ENCODE measurements around the gene IL2RA.
"Not testable (repeated sequence)": the region's sequence is repeated elsewhere in the genome, so short reads cannot be mapped to it uniquely, and the experiment has no call there.

Gene IL2RA

DNA sequence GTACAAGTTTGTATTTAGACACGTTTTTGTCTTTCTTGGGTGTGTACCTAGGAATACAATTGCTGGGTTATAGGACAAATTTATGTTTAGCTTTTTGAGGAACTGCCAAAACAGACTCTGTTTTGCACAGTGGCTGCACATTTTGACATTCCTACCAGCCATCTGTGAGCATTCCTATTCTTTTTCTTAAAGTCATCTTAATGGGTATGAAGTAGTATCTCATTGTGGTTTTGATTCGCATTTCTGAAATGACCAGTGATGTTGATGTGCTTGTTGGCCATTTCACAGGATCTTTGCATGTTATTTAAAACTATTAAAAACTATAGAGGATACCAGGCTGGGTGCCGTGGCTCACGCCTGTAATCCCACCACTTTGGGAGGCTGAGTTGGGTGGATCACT, 52.2 kb downstream of the IL2RA start:
- Histone ChIP-seq H3K4me3 (ENCODE audit: extremely low read depth, insufficient read depth, low read length, poor library complexity, severe bottlenecking) (no peak overlapping the region), H3K4me1 (ENCODE audit: control insufficient read depth, insufficient read depth, low read length, poor library complexity, severe bottlenecking) (no peaks in the 10 kb centered on the region), H3K36me3 (ENCODE audit: control insufficient read depth, insufficient read depth, low read length) (no peaks in the 10 kb centered on the region), H3K27ac (ENCODE audit: low read depth, low read length, severe bottlenecking) (no peak overlapping the region), H3K9me3 (ENCODE audit: control insufficient read depth, low read length) (peaks cover 5% of the 10 kb centered on the region)
- WGBS, 2 experiments (ENCODE audit: insufficient coverage in 2 of 2), result 87 to 97% methylated on average over 3 of the region's 4 CpGs

DNA sequence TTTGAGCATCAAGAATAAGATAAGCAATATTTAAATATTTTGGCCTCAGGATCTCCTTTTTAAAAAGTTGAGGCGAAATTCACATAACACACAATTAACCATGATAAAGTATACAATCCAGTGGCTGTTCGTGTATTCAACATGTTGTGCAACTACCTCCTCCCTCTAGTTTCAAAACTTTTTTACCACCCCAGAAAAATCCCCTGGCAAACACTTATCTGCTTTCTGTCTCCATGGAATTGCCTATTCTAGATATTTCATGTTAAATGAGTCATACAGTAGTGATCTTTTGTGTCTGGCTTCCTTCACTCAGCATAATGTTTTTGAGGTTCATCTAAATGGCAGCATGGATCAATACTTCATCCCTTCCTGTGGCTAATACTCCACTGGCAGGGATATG, 53.0 kb downstream of the IL2RA start:
- H3K4me3 ChIP-seq (ENCODE audit: extremely low read depth, insufficient read depth, low read length, poor library complexity, severe bottlenecking), result no peak overlapping the region
- H3K27ac ChIP-seq (ENCODE audit: low read depth, low read length, severe bottlenecking), result no peak overlapping the region
- H3K4me1 ChIP-seq (ENCODE audit: control insufficient read depth, insufficient read depth, low read length, poor library complexity, severe bottlenecking), result no peaks in the 10 kb centered on the region
- no peaks in the 10 kb centered on the region for H3K36me3 ChIP-seq (ENCODE audit: control insufficient read depth, insufficient read depth, low read length)
- peaks cover 5% of the 10 kb centered on the region for H3K9me3 ChIP-seq (ENCODE audit: control insufficient read depth, low read length)
- WGBS, 2 experiments (ENCODE audit: insufficient coverage in 2 of 2), result 100% methylated on average over 2 of the region's 2 CpGs

DNA sequence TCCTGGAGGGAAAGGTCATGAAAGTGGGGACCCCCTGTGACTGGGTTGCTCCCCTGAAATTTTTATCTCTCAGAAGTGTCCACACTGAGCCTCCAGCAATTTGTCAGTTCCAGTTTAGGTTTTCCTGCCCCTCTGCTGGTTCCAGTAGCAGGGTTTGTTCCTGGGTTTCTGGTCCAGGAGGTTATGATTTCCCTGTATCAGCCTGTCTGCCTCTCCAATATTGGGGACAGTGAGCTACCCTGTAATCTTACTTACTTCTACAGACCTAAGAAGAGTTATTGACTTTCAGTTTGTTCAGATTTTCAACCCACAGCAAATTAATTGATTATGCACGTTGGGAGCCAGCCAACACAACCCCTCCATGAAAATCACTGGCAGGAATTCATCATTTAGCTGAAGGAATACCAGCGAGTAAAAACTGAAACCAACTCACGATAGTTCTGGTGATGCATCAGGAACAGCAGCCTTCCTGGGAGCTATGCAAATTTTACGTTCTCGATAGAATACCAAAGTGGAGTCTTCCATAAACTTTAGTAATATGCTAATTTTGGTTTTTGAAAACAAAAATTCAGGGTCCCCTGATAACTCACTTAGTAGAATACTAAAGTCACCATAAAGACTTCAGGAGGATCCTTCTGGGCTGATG, 53.5 kb downstream of the IL2RA start:
- Histone ChIP-seq H3K9me3 (ENCODE audit: control insufficient read depth, low read length) (peaks cover 5% of the 10 kb centered on the region), H3K27ac (ENCODE audit: low read depth, low read length, severe bottlenecking) (no peak overlapping the region), H3K36me3 (ENCODE audit: control insufficient read depth, insufficient read depth, low read length) (no peaks in the 10 kb centered on the region), H3K4me1 (ENCODE audit: control insufficient read depth, insufficient read depth, low read length, poor library complexity, severe bottlenecking) (no peaks in the 10 kb centered on the region), H3K4me3 (ENCODE audit: extremely low read depth, insufficient read depth, low read length, poor library complexity, severe bottlenecking) (no peak overlapping the region)
- WGBS, 2 experiments (ENCODE audit: insufficient coverage in 2 of 2), result 91 to 100% methylated on average over 2 to 3 of the region's 5 CpGs

DNA sequence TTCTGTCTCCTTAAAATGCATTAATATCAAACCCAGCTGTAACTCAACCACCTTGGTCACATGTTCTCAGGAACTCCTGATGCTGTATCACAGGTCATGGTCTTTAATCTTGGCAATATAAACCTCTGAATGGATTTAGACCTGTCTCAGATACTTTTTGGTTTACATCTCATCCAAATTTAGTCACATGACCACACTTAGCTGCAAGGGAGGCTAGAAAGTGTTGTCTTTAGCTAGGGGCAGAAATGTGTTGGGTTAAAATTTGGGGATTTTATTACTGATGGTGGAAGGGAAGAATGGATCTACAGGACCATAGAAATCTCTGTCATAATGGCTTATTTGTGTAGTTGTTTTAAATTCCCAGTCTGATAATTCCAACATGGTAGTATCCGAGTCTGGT, 55.2 kb downstream of the IL2RA start:
- H3K4me3 ChIP-seq (ENCODE audit: extremely low read depth, insufficient read depth, low read length, poor library complexity, severe bottlenecking), result no peak overlapping the region
- no peak overlapping the region for H3K27ac ChIP-seq (ENCODE audit: low read depth, low read length, severe bottlenecking)
- H3K36me3 ChIP-seq (ENCODE audit: control insufficient read depth, insufficient read depth, low read length), result no peaks in the 10 kb centered on the region
- no peaks in the 10 kb centered on the region for H3K4me1 ChIP-seq (ENCODE audit: control insufficient read depth, insufficient read depth, low read length, poor library complexity, severe bottlenecking)
- H3K9me3 ChIP-seq (ENCODE audit: control insufficient read depth, low read length), result peaks cover 5% of the 10 kb centered on the region
- 83 to 100% methylated on average over 1 of the region's 1 CpG for WGBS, 2 experiments (ENCODE audit: insufficient coverage in 2 of 2)

DNA sequence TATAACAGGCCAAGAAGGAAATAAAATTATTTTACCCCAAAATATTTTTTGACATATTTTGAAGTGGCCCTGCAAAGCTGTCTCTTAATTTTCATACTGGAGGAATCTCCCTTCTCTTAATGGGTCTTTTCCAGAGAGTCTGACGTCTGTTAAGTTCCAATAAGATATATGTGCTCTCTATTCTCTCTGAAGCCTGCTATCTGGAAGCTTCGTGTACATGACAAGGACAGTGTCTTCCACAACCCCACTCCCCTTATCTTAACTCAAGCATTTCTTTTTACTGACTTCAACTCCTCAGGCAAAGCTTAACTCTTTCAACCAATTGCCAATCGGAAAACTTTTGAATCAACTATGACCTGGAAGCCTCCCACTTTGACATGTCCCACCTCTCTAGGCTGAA, 55.6 kb downstream of the IL2RA start:
- Histone ChIP-seq H3K36me3 (ENCODE audit: control insufficient read depth, insufficient read depth, low read length) (no peaks in the 10 kb centered on the region), H3K27ac (ENCODE audit: low read depth, low read length, severe bottlenecking) (no peak overlapping the region), H3K4me3 (ENCODE audit: extremely low read depth, insufficient read depth, low read length, poor library complexity, severe bottlenecking) (no peak overlapping the region), H3K4me1 (ENCODE audit: control insufficient read depth, insufficient read depth, low read length, poor library complexity, severe bottlenecking) (no peaks in the 10 kb centered on the region), H3K9me3 (ENCODE audit: control insufficient read depth, low read length) (peaks cover 5% of the 10 kb centered on the region)
- 87% methylated on average over 3 of the region's 3 CpGs for WGBS, 2 experiments (ENCODE audit: insufficient coverage in 2 of 2)

DNA sequence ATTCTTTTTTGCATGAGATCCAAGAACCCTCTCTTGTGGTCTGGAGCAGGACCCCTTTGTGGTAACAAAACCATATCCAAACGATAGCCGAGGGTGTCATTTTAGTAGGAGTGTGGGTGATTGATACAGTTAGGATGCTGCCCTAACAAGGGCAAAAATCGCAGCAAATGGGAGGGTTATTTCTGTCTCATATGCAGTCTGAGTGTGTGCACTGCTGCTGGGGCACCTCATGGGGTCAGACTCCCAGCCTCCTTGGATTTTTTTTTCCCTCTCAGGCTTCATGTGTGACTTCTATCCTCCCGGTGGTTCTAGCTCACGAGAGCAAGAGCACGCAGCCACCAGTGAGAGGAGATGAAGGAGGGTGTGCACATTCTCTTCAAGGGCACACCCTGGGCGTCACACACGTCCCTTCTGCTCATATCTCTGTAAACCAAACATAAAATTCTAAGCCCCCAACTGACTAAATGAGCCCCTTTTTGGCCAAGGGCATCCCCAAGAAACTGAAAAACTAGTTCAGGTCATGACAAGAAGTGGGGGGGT, 56.2 kb downstream of the IL2RA start:
- no peaks in the 10 kb centered on the region for H3K36me3 ChIP-seq (ENCODE audit: control insufficient read depth, insufficient read depth, low read length)
- WGBS, 2 experiments (ENCODE audit: insufficient coverage in 2 of 2), result 76 to 100% methylated on average over 2 to 3 of the region's 8 CpGs

DNA sequence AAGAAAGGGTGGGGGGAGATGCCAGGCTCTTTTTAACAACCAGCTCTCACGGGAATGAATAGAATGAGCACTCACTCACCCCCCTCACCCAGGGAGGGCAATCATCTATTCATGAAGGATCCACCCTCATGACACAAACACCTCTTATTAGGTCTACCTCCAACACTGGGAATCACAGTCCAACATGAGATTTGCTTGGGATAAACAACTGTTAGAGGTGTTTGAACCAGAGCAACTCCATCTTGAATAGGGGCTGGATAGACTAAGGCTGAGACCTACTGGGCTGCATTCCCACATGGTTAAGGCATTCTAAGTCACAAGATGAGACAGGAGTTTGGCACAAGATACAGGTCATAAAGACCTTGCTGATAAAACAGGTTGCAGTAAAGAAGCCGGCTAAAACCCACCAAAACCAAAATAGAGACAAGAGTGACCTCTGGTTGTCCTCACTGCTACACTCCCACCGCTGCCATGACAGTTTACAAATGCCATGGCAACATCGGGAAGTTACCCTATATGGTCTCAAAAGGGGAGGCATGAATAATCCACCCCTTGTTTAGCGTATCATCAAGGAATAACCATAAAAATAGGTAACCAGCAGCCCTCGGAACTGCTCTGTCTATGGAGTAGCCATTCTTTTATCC, 56.9 kb downstream of the IL2RA start:
- H3K36me3 ChIP-seq (ENCODE audit: control insufficient read depth, insufficient read depth, low read length); H3K4me1 ChIP-seq (ENCODE audit: control insufficient read depth, insufficient read depth, low read length, poor library complexity, severe bottlenecking); H3K9me3 ChIP-seq (ENCODE audit: control insufficient read depth, low read length); H3K4me3 ChIP-seq (ENCODE audit: extremely low read depth, insufficient read depth, low read length, poor library complexity, severe bottlenecking); H3K27ac ChIP-seq (ENCODE audit: low read depth, low read length, severe bottlenecking): not testable (repeated sequence)
- 91 to 95% methylated on average over 5 of the region's 6 CpGs for WGBS, 2 experiments (ENCODE audit: insufficient coverage in 2 of 2)

More for the DNA sequence above, 56.2 kb downstream of the IL2RA start:
- Histone ChIP-seq H3K4me3 (ENCODE audit: extremely low read depth, insufficient read depth, low read length, poor library complexity, severe bottlenecking) (no peak overlapping the region), H3K9me3 (ENCODE audit: control insufficient read depth, low read length) (peaks cover 5% of the 10 kb centered on the region), H3K4me1 (ENCODE audit: control insufficient read depth, insufficient read depth, low read length, poor library complexity, severe bottlenecking) (no peaks in the 10 kb centered on the region), H3K27ac (ENCODE audit: low read depth, low read length, severe bottlenecking) (no peak overlapping the region)

DNA sequence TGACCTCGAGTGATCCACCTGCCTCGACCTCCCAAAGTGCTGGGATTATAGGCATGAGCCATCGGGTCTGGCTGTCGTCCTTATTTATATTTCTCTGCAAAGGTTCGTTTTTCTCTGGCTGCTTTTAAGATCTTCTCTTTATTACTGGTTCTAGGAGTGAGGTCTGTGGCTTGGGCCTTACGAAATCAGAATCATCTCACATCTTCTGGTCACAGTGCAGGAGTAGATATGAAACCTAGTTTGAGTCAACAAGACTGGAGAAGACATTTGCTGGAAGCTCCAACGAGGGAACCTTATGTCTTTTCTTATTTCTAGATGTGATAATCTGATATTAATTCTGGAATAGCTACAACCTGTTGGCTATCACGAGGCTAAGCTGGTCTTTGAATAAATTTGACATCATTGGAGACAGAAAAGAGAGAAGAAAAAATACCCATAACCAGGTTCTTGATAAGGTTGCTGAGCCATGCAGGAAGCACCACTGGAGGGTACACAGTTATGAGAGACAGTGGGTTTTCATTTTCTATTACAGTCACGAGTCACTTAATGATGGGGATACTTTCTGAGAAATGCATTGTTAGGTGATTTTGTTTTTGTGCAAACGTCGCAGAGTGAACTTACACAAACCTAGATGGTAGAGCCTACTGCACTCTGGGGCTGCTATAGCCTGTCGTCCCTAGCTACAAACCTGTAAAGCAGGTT, 59.2 kb downstream of the IL2RA start:
- Histone ChIP-seq H3K4me1 (ENCODE audit: control insufficient read depth, insufficient read depth, low read length, poor library complexity, severe bottlenecking) (no peaks in the 10 kb centered on the region), H3K9me3 (ENCODE audit: control insufficient read depth, low read length) (peaks cover 5% of the 10 kb centered on the region), H3K27ac (ENCODE audit: low read depth, low read length, severe bottlenecking) (no peak overlapping the region), H3K4me3 (ENCODE audit: extremely low read depth, insufficient read depth, low read length, poor library complexity, severe bottlenecking) (no peak overlapping the region), H3K36me3 (ENCODE audit: control insufficient read depth, insufficient read depth, low read length) (no peaks in the 10 kb centered on the region)
- WGBS, 2 experiments (ENCODE audit: insufficient coverage in 2 of 2), result 93 to 94% methylated on average over 7 to 8 of the region's 12 CpGs

DNA sequence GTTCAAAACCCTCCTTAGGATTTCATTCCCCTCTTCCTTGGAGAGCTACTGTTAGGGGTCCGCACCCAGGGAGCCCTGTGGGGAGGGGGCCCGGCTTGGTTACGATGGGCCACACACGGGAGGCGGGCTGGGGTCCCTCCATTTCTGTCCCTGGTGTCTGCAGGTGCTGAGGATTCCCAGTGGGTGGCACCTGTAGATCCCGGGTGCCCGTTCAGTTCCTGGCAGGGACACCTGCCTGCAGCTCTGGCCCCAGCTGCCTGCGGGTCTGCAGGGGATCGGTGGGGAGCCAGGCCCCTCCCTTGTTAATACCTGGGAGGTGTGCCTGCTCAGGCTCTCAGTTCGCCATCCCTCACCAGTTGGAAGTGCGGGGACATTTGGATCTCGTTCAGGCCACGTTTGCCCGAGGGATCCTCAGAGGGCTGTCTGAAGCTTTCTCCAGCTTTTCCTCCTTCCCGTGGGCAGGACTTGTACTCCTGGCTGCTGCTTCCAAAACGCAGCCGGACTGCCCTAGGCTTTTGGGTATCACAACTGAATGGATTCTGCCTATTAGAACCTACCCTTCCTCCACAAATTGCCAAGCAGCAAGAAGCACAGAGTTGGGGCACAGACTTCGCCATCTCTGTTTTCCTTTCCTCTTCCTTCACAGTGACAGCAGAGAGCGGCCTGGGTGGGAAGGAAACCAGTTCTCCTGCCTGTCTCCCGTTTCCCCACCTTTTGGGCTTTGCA, 62.6 kb downstream of the IL2RA start:
- no peaks in the 10 kb centered on the region for H3K36me3 ChIP-seq (ENCODE audit: control insufficient read depth, insufficient read depth, low read length)
- WGBS, 2 experiments (ENCODE audit: insufficient coverage in 2 of 2), result 87% methylated on average over 13 to 16 of the region's 20 CpGs
- H3K9me3 ChIP-seq (ENCODE audit: control insufficient read depth, low read length), result no peaks in the 10 kb centered on the region
- no peak overlapping the region for H3K4me3 ChIP-seq (ENCODE audit: extremely low read depth, insufficient read depth, low read length, poor library complexity, severe bottlenecking)
- no peaks in the 10 kb centered on the region for H3K4me1 ChIP-seq (ENCODE audit: control insufficient read depth, insufficient read depth, low read length, poor library complexity, severe bottlenecking)
- no peak overlapping the region for H3K27ac ChIP-seq (ENCODE audit: low read depth, low read length, severe bottlenecking)

DNA sequence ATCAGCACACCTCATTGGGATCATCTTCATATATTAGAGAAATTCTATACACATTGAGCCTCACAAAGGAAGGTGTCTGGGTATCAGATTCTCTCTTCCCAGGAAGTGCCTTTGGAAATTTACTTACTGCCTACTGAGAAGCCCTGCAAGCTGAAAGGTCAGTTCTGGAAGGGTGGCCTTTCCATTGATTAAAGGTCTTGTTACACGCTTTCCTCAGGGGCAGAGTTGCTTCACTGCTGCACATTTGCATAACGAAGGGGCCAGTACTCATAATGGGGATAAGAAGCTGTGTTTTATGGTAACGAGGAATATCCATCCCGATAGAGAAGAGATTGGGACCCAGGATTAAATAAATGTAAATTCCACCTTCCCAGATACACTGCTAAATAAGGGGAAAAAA, 65.5 kb downstream of the IL2RA start:
- Histone ChIP-seq H3K4me3 (ENCODE audit: extremely low read depth, insufficient read depth, low read length, poor library complexity, severe bottlenecking) (no peak overlapping the region), H3K27ac (ENCODE audit: low read depth, low read length, severe bottlenecking) (no peak overlapping the region), H3K36me3 (ENCODE audit: control insufficient read depth, insufficient read depth, low read length) (no peaks in the 10 kb centered on the region), H3K4me1 (ENCODE audit: control insufficient read depth, insufficient read depth, low read length, poor library complexity, severe bottlenecking) (no peaks in the 10 kb centered on the region), H3K9me3 (ENCODE audit: control insufficient read depth, low read length) (peaks cover 5% of the 10 kb centered on the region)
- WGBS, 2 experiments (ENCODE audit: insufficient coverage in 2 of 2), result 88% methylated on average over 1 of the region's 4 CpGs; no CpG with 5 or more reads in 1 of the 2 experiments

Measured in mesodermal cell (in vitro differentiated cells).